ENCODE measurements around the gene KRTAP19-3. TPM values are rescaled to one million over a fixed set of nuclear protein-coding genes. Genes with fewer than 3 reads are reported as not detected.

KRTAP19-3 gene
- total and polyA plus RNA-seq, 2 experiments from 2014 or later, result not detected

DNA sequence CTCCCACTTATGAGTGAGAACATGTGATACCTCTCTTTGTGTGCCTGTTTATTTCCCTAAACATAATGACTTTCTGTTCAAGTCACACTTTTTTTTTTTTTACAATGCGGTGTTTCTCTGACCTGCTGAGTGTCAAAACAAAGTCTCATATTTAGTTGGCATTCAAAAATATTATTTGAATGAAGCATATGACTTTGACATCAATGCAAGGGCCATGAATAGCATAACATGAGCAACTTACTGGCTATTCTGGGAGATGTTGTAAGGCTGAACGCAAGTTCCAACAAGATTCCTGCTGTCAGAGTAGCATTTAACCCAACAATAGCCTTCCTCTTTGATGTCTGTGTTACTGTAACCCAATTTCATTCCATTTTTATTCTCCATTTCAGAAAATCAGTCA, 9.7 kb downstream of the KRTAP19-3 start (continued):
- no peak for TF ChIP-seq REST (IDR thresholded peaks at IDR 0.05; ENCODE audit: unreplicated experiment)

DNA sequence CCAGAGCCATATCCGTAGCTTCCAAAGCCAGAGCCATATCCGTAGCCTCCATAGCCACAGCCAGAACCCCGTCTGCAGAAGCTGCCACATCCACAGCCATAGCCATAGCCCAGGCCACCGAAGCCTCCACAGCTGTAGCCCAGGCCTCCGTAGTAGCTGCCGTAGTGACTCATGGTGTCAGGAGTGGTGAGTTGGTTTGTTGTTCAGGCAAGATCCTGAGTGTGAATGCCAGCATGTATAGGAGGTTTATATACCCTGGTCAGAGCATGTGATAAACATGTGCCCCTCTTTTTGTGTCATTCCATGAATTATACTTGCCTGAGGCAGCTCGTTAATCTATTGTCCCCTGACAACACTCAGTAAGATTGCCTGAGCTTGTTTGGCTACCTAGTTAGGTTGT, 11.7 kb downstream of the KRTAP19-3 start, which contains the start of gene KRTAP19-1:
Gene KRTAP19-1, minus strand, starts transcription at position 223 of the 400 bp plus-strand sequence. Its CDS starts 50 bp downstream, at position 173.
- no peaks in the 10 kb centered on the region for H3K27me3 ChIP-seq (ENCODE audit: insufficient read depth)
- no peaks in the 10 kb centered on the region for H3K9me2 ChIP-seq (ENCODE audit: insufficient read depth)
- H3K4me1 ChIP-seq (ENCODE audit: insufficient read depth), result no peaks in the 10 kb centered on the region
- no peaks in the 10 kb centered on the region for H3F3A ChIP-seq (replicated peaks; ENCODE audit: low read depth)
- ATAC-seq, result no peak
- Mint-ChIP-seq H3K4me3 (no peak within 1 kb of the TSS), H3K4me1 (peaks cover 3% of the 10 kb centered on the region; the same call in 2 of the 3 replicates), H3K9me3 (peaks cover 5% of the 10 kb centered on the region; the same call in 1 of the 3 replicates), H3K27ac (no peak within 1 kb of the TSS), H3K36me3 (ENCODE audit: low read depth) (0 out of 3 replicates have a peak, but pooled peaks cover 3% of the 10 kb centered on the region), H3K27me3 (ENCODE audit: insufficient read depth, low read depth, poor library complexity) (no peaks in the 10 kb centered on the region)
- no peak within 1 kb of the TSS for H2AFZ ChIP-seq
- no peak for TF ChIP-seq ZNF114 (CRISPR knock-in tag; IDR thresholded peaks at IDR 0.05)
- TF ChIP-seq ZNF331 (CRISPR knock-in tag; IDR thresholded peaks at IDR 0.05; ENCODE audit: low read depth), result no peak
- no peak for TF ChIP-seq EZH2 (IDR thresholded peaks at IDR 0.05; ENCODE audit: low read depth, unreplicated experiment)
- no peak for TF ChIP-seq NANOG (IDR thresholded peaks at IDR 0.05; ENCODE audit: borderline replicate concordance)
- no peak for TF ChIP-seq POLR2AphosphoS5 (IDR thresholded peaks at IDR 0.05; ENCODE audit: low read depth)
- no peak for TF ChIP-seq REST (IDR thresholded peaks at IDR 0.05; ENCODE audit: unreplicated experiment)
- H3K79me2 ChIP-seq (replicated peaks; ENCODE audit: insufficient read depth), result no peaks in the 10 kb centered on the region
- no peak within 1 kb of the TSS for H3K27ac ChIP-seq (ENCODE audit: low read depth)
- no peak within 1 kb of the TSS for H3K4me3 ChIP-seq
- H3K4me2 ChIP-seq, result no peak within 1 kb of the TSS
- no peak for DNase-seq (ENCODE audit: low spot score)
- no peaks in the 10 kb centered on the region for H3K36me3 ChIP-seq (ENCODE audit: insufficient read depth)
- no peaks in the 10 kb centered on the region for H4K20me1 ChIP-seq (replicated peaks; ENCODE audit: insufficient read depth)

- Histone ChIP-seq H3F3A (replicated peaks; ENCODE audit: low read depth) (no peaks in the 10 kb centered on the region), H3K4me3 (no peak overlapping the region), H2AFZ (no peak overlapping the region), H3K9me2 (ENCODE audit: insufficient read depth) (no peaks in the 10 kb centered on the region), H3K4me1 (ENCODE audit: insufficient read depth) (no peaks in the 10 kb centered on the region), H3K36me3 (ENCODE audit: insufficient read depth) (no peaks in the 10 kb centered on the region), H3K4me2 (no peak overlapping the region), H3K79me2 (replicated peaks; ENCODE audit: insufficient read depth) (no peaks in the 10 kb centered on the region), H3K27me3 (ENCODE audit: insufficient read depth) (no peaks in the 10 kb centered on the region), H4K20me1 (replicated peaks; ENCODE audit: insufficient read depth) (no peaks in the 10 kb centered on the region), H3K27ac (ENCODE audit: low read depth) (no peak overlapping the region)
- Mint-ChIP-seq H3K4me3 (no peak overlapping the region), H3K36me3 (ENCODE audit: low read depth) (no peaks in the 10 kb centered on the region), H3K27ac (no peak overlapping the region), H3K9me3 (no peaks in the 10 kb centered on the region), H3K4me1 (peaks cover 3% of the 10 kb centered on the region; the same call in 2 of the 3 replicates), H3K27me3 (ENCODE audit: insufficient read depth, low read depth, poor library complexity) (no peaks in the 10 kb centered on the region)
- DNase-seq (ENCODE audit: low spot score), result no peak
- ATAC-seq, result no peak
- TF ChIP-seq CREB1 (CRISPR knock-in tag; IDR thresholded peaks at IDR 0.05; ENCODE audit: low read depth), result no peak
Measured at GRCh38 chr21:30479259-30479658, 12.6 kb downstream of the KRTAP19-3 start.
